GDM1 (cell line): ENCODE data around the gene CHD2.
"Not testable (repeated sequence)": the region's sequence is repeated elsewhere in the genome, so short reads cannot be mapped to it uniquely, and the experiment has no call there.

ENCODE experiments used
- DNase-seq: peaks from one replicate; lab custom pipeline; 2025; lab: John Stamatoyannopoulos, UW

CHD2 gene

GRCh38 chr15:93049914-93050578 lies 149.9 kb downstream of the CHD2 start:
- no peak for DNase-seq

- DNase-seq = no peak
These were observed 150.5 kb downstream of the CHD2 start for GRCh38 chr15:93050648-93051047.

GRCh38 chr15:93051236-93052089 lies 151.3 kb downstream of the CHD2 start:
- DNase-seq = no peak

- no peak for DNase-seq
These were observed 152.2 kb downstream of the CHD2 start for GRCh38 chr15:93052090-93052879.

- no peak for DNase-seq
These were observed 155.1 kb downstream of the CHD2 start for GRCh38 chr15:93055211-93055610.

- DNase-seq = no peak
These were observed 156.7 kb downstream of the CHD2 start for GRCh38 chr15:93056836-93057235.

- no peak for DNase-seq
These were observed 157.5 kb downstream of the CHD2 start for GRCh38 chr15:93057618-93058017.

GRCh38 chr15:93058128-93058527 lies 158.0 kb downstream of the CHD2 start:
- no peak for DNase-seq

- DNase-seq = no peak
These were observed 158.8 kb downstream of the CHD2 start for GRCh38 chr15:93058904-93059427.

GRCh38 chr15:93059442-93059841 lies 159.3 kb downstream of the CHD2 start:
- no peak for DNase-seq

- no peak for DNase-seq
These were observed 160.5 kb downstream of the CHD2 start for GRCh38 chr15:93060336-93061248.

- DNase-seq = not testable (repeated sequence)
These were observed 162.6 kb downstream of the CHD2 start for GRCh38 chr15:93062628-93063261.

- DNase-seq = no peak
These were observed 163.1 kb downstream of the CHD2 start for GRCh38 chr15:93063262-93063671.

GRCh38 chr15:93063796-93064690 lies 163.9 kb downstream of the CHD2 start:
- no peak for DNase-seq

- no peak for DNase-seq
These were observed 165.5 kb downstream of the CHD2 start for GRCh38 chr15:93065641-93066045.

GRCh38 chr15:93066224-93066681 lies 166.1 kb downstream of the CHD2 start:
- DNase-seq = no peak

GRCh38 chr15:93066834-93067648 lies 166.9 kb downstream of the CHD2 start:
- DNase-seq = no peak

- no peak for DNase-seq
These were observed 167.5 kb downstream of the CHD2 start for GRCh38 chr15:93067649-93068085.
